IPS DF 4.7 (cell line): ENCODE results near the gene CYP4B1.
"Not testable (repeated sequence)": the region's sequence is repeated elsewhere in the genome, so short reads cannot be mapped to it uniquely, and the experiment has no call there.

Experiments
- DNase-seq: peaks from one replicate; pipeline ENCODE4 v3.0.0-alpha.2; 2013; ENCODE audit warnings: low spot score; ENCODE audit errors: extremely low read depth

Gene CYP4B1

GRCh38 chr1:46813858-46814396, 15.1 kb downstream of the CYP4B1 start:
- no peak for DNase-seq

- DNase-seq, result no peak
These were observed 16.3 kb downstream of the CYP4B1 start for GRCh38 chr1:46815133-46815532.

- no peak for DNase-seq
These were observed 18.1 kb downstream of the CYP4B1 start for GRCh38 chr1:46816930-46817329.

- DNase-seq, result no peak
These were observed 19.0 kb downstream of the CYP4B1 start for GRCh38 chr1:46817814-46818213.

- no peak for DNase-seq
These were observed 19.7 kb downstream of the CYP4B1 start for GRCh38 chr1:46818591-46818990.

- no peak for DNase-seq
These were observed 20.5 kb downstream of the CYP4B1 start for GRCh38 chr1:46819335-46819734.

GRCh38 chr1:46820076-46820475, 21.2 kb downstream of the CYP4B1 start:
- DNase-seq, result no peak

- DNase-seq, result no peak
These were observed 21.8 kb downstream of the CYP4B1 start for GRCh38 chr1:46820560-46821060.

GRCh38 chr1:46822248-46822826, 23.5 kb downstream of the CYP4B1 start:
- DNase-seq, result no peak

GRCh38 chr1:46823151-46823550, 24.3 kb downstream of the CYP4B1 start:
- DNase-seq, result no peak

- not testable (repeated sequence) for DNase-seq
These were observed 28.0 kb downstream of the CYP4B1 start for GRCh38 chr1:46826892-46827291.

- no peak for DNase-seq
These were observed 31.9 kb downstream of the CYP4B1 start for GRCh38 chr1:46830665-46831322.

GRCh38 chr1:46835469-46835868, 36.6 kb downstream of the CYP4B1 start:
- DNase-seq, result not testable (repeated sequence)

GRCh38 chr1:46846386-46846785, 47.5 kb downstream of the CYP4B1 start:
- not testable (repeated sequence) for DNase-seq

- DNase-seq, result not testable (repeated sequence)
These were observed 58.8 kb downstream of the CYP4B1 start for GRCh38 chr1:46857660-46858065.

GRCh38 chr1:46862348-46862747, 63.5 kb downstream of the CYP4B1 start:
- no peak for DNase-seq
